Measurements from ENCODE around the gene RAB30.

- TF ChIP-seq CTCF (IDR thresholded peaks at IDR 0.05 in 4 of 5, conservative IDR thresholded peaks at IDR 0.05 in 1 of 5) (no peak), POLR2A (IDR thresholded peaks at IDR 0.05) (no peak)
Observed at GRCh38 chr11:83072350-83073242, 899 bp upstream of the RAB30 start.

Data from gastrocnemius medialis (tissue), 4 donors.